NCI-H510A treated with DMSO at 0.1 percent for 48 hours (cell line): ENCODE data around the gene PRH1.

Experiments
- DNase-seq: peaks from one replicate; lab custom pipeline; 2025; lab: John Stamatoyannopoulos, UW

Gene PRH1

DNA sequence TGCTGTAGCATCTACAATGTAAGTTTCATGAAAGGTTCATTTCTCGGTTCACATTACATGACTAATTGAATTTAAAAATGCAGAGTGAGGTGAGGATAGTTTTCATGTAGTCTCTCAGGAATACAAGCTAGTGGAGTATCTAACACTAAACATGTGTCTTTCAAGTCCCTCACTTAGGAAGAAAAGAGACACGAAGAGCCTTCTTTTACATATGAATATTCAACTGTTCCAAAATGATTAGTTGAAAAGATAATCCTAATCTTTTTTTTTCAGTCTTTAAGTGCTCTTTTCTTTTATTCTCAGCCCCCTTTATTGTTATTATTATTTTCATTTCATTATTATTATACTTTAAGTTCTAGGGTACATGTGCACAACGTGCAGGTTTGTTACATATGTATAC is 45.6 kb downstream of the PRH1 start:
- DNase-seq: no peak
